ENCODE data around the gene CST1.

Gene CST1

GRCh38 chr20:23710771-23711170 is 40.0 kb downstream of the CST1 start:
- no peak for DNase-seq (ENCODE audit: low read depth in 3 of 3, low spot score in 1 of 3)

GRCh38 chr20:23705895-23706294 is 44.8 kb downstream of the CST1 start:
- no peak for DNase-seq (ENCODE audit: low read depth in 3 of 3, low spot score in 1 of 3)

- no peak for DNase-seq (ENCODE audit: low read depth in 3 of 3, low spot score in 1 of 3)
These were observed 48.7 kb downstream of the CST1 start for GRCh38 chr20:23702021-23702420.

- DNase-seq (ENCODE audit: low read depth in 3 of 3, low spot score in 1 of 3): no peak
These were observed 49.8 kb downstream of the CST1 start for GRCh38 chr20:23700931-23701330.

- no peak for DNase-seq (ENCODE audit: low read depth in 3 of 3, low spot score in 1 of 3)
These were observed 52.8 kb downstream of the CST1 start for GRCh38 chr20:23697947-23698346.

Data from stimulated activated CD4-positive, alpha-beta T cell treated with anti-CD3 and anti-CD28 coated beads, TNF-alpha, amount 100 ng/mL, for 1 hour (primary cell).